OCI-LY7 (cell line): Measurements from ENCODE around the gene NTF3. TPM values are rescaled to one million over a fixed set of nuclear protein-coding genes. Genes with fewer than 3 reads are reported as not detected.

ENCODE experiments used
- BruUV-seq: library from RNA; stranded (reverse); fragments of 400-500 nt; replicated peaks from 2 replicates; lab custom pipeline; 2021; lab: Mats Ljungman, UMichigan
- CTCF ChIA-PET: fragments of 300-600 bp; sonication (Branson Sonifier 250); formaldehyde crosslinking; loops from one replicate; lab custom pipeline; 2022; ENCODE audit warnings: antibody characterized with exemption; ENCODE audit not compliant: unreplicated experiment; lab: Charles Lee
- POLR2A ChIA-PET: fragments of 300-600 bp; sonication (Branson Sonifier 250); formaldehyde crosslinking; loops from one replicate; lab custom pipeline; 2022; ENCODE audit warnings: antibody characterized with exemption; lab: Charles Lee
- DNase-seq: peaks from one replicate; pipeline ENCODE4 v3.0.0-alpha.2; 2015; ENCODE audit warnings: low spot score
- H2AFZ ChIP-seq: fragments of 200-600 bp; sonication (generic), shearing (Covaris generic); 2 replicates; pipeline ENCODE4 v1.6.1; 2014; ENCODE audit warnings: mild to moderate bottlenecking, antibody characterized with exemption, low read length, moderate library complexity
- H3K27ac ChIP-seq: fragments of 200-600 bp; sonication (generic); 2 replicates; pipeline ENCODE4 v1.5.1; 2014; ENCODE audit warnings: mixed run types, low read depth, mild to moderate bottlenecking, moderate library complexity, low read length, inconsistent platforms; ENCODE audit not compliant: poor library complexity, severe bottlenecking
- H3K36me3 ChIP-seq: fragments of 200-600 bp; sonication (generic); 2 replicates; pipeline ENCODE4 v1.6.1; 2014; ENCODE audit warnings: mild to moderate bottlenecking, antibody characterized with exemption, low read length, moderate library complexity, mixed read lengths; ENCODE audit not compliant: insufficient read depth
- H3K4me1 ChIP-seq: fragments of 200-600 bp; sonication (generic); 2 replicates; pipeline ENCODE4 v1.5.1; 2014; ENCODE audit warnings: mild to moderate bottlenecking, low read length; ENCODE audit not compliant: insufficient read depth, poor library complexity, severe bottlenecking
- H3K4me2 ChIP-seq: fragments of 200-600 bp; sonication (generic); 2 replicates; pipeline ENCODE4 v1.6.1; 2014; ENCODE audit warnings: mild to moderate bottlenecking, low read length
- H3K4me3 ChIP-seq: fragments of 200-600 bp; sonication (generic); 2 replicates; pipeline ENCODE4 v1.5.1; 2014; ENCODE audit warnings: mild to moderate bottlenecking, low read depth, low read length; ENCODE audit not compliant: poor library complexity, severe bottlenecking
- H3K79me2 ChIP-seq: fragments of 200-600 bp; sonication (generic); 2 replicates; pipeline ENCODE4 v1.6.1; 2016; ENCODE audit warnings: low read depth, mild to moderate bottlenecking, low read length, moderate library complexity, mixed read lengths; ENCODE audit not compliant: insufficient read depth
- H3K9me2 ChIP-seq: fragments of 200-600 bp; sonication (generic); 2 replicates; pipeline ENCODE4 v1.6.1; 2016; ENCODE audit warnings: mild to moderate bottlenecking, low read length, mixed read lengths; ENCODE audit not compliant: insufficient read depth
- H3K9me3 ChIP-seq: fragments of 200-600 bp; sonication (generic); 2 replicates; pipeline ENCODE4 v1.6.1; 2014; ENCODE audit warnings: mild to moderate bottlenecking, mixed run types, low read length, mixed read lengths
- H4K20me1 ChIP-seq: fragments of 200-600 bp; sonication (generic); 2 replicates; pipeline ENCODE4 v1.6.1; 2014; ENCODE audit warnings: mild to moderate bottlenecking, antibody characterized with exemption, low read length, moderate library complexity, mixed read lengths; ENCODE audit not compliant: insufficient read depth
- CTCF ChIP-seq: fragments of 200-600 bp; sonication (generic); conservative IDR thresholded peaks from 2 replicates; pipeline ENCODE4 v1.5.1; 2014; ENCODE audit warnings: mild to moderate bottlenecking, antibody characterized with exemption, low read length, moderate library complexity, mixed read lengths
- EZH2phosphoT487 ChIP-seq: fragments of 200-600 bp; sonication (generic); IDR thresholded peaks from 2 replicates; pipeline ENCODE4 v1.6.1; 2018; ENCODE audit warnings: low read depth, borderline replicate concordance, mild to moderate bottlenecking, mixed run types, antibody characterized with exemption, low read length, moderate library complexity, mixed read lengths
- intact Hi-C: fragments of 100-400 bp; cut with micrococcal nuclease; formaldehyde crosslinking; loops from one replicate; pipeline ENCODE4 v1.10.0; 2022; ENCODE audit not compliant: unreplicated experiment
- total RNA-seq, 2 experiments: library from RNA; depleted of rRNA in 1 of 2; stranded (reverse); fragments of >200 nt in 1 of 2; shearing (Covaris generic) in 1 of 2; gene quantifications; 2 replicates each; pipeline ENCODE4 v1.2.3, GENCODE V29; 2014 to 2022

Gene NTF3
- total RNA-seq, 2 experiments from 2014 or later, result 9.6 to 11.5 TPM

GRCh38 chr12:5518584-5519365, 86.9 kb downstream of the NTF3 start:
- ChIA-PET CTCF (no interaction called here), POLR2A (interaction anchor here (0.7 kb wide), 1 partner anchor 14 kb away, joined by 3 read pairs; no protein-coding TSS in a partner anchor)
- H3K4me1 ChIP-seq, result no peaks in the 10 kb centered on the region
- no peaks in the 10 kb centered on the region for H3K79me2 ChIP-seq
- H2AFZ ChIP-seq, result no peak overlapping the region
- no peak overlapping the region for H3K4me2 ChIP-seq
- no TSS peak for BruUV-seq
- H3K27ac ChIP-seq, result no peak overlapping the region
- H3K9me2 ChIP-seq, result no peaks in the 10 kb centered on the region
- no peaks in the 10 kb centered on the region for H3K36me3 ChIP-seq
- H3K4me3 ChIP-seq, result no peak overlapping the region
- intact Hi-C loops, result no loop called here
- no peaks in the 10 kb centered on the region for H4K20me1 ChIP-seq
- no peaks in the 10 kb centered on the region for H3K9me3 ChIP-seq
- TF ChIP-seq EZH2phosphoT487, result no peak
- TF ChIP-seq CTCF, result no peak
- no peak for DNase-seq

GRCh38 chr12:5520037-5520436, 88.1 kb downstream of the NTF3 start:
- no peak overlapping the region for H3K4me2 ChIP-seq
- H3K79me2 ChIP-seq, result no peaks in the 10 kb centered on the region
- ChIA-PET CTCF (no interaction called here), POLR2A (interaction anchor here (0.6 kb wide), 1 partner anchor 24 kb away, joined by 3 read pairs; no protein-coding TSS in a partner anchor)
- H4K20me1 ChIP-seq, result no peaks in the 10 kb centered on the region
- no TSS peak for BruUV-seq
- H3K27ac ChIP-seq, result no peak overlapping the region
- H3K9me2 ChIP-seq, result no peaks in the 10 kb centered on the region
- H3K9me3 ChIP-seq, result no peaks in the 10 kb centered on the region
- no peaks in the 10 kb centered on the region for H3K36me3 ChIP-seq
- no peak for DNase-seq
- TF ChIP-seq CTCF, result no peak
- no peak for TF ChIP-seq EZH2phosphoT487
- no peak overlapping the region for H3K4me3 ChIP-seq
- no peaks in the 10 kb centered on the region for H3K4me1 ChIP-seq
- intact Hi-C loops, result no loop called here
- H2AFZ ChIP-seq, result no peak overlapping the region

GRCh38 chr12:5520831-5521230, 88.9 kb downstream of the NTF3 start:
- Histone ChIP-seq H3K4me3 (no peak overlapping the region), H3K27ac (no peak overlapping the region), H4K20me1 (no peaks in the 10 kb centered on the region), H3K9me2 (no peaks in the 10 kb centered on the region), H3K4me1 (no peaks in the 10 kb centered on the region), H3K9me3 (no peaks in the 10 kb centered on the region), H3K4me2 (no peak overlapping the region), H3K36me3 (no peaks in the 10 kb centered on the region), H3K79me2 (no peaks in the 10 kb centered on the region), H2AFZ (no peak overlapping the region)
- POLR2A ChIA-PET, result interaction anchor here (0.6 kb wide), 1 partner anchor 24 kb away, joined by 3 read pairs; no protein-coding TSS in a partner anchor
- intact Hi-C loops, result no loop called here
- no peak for TF ChIP-seq EZH2phosphoT487
- no peak for TF ChIP-seq CTCF
- CTCF ChIA-PET, result no interaction called here
- no peak for DNase-seq
- no TSS peak for BruUV-seq
